Cortex of kidney (tissue), 1 donor: ENCODE results near the gene GXYLT2.
"Not testable (repeated sequence)": the region's sequence is repeated elsewhere in the genome, so short reads cannot be mapped to it uniquely, and the experiment has no call there.

Experiments
- DNase-seq: peaks from one replicate; lab custom pipeline; 2025; lab: John Stamatoyannopoulos, UW

The GXYLT2 gene

GRCh38 chr3:72974956-72975355, 87.1 kb downstream of the GXYLT2 start:
- no peak for DNase-seq

GRCh38 chr3:72976281-72976741, 88.5 kb downstream of the GXYLT2 start:
- DNase-seq = no peak

- DNase-seq = no peak
Measured at GRCh38 chr3:72977060-72977808, 89.4 kb downstream of the GXYLT2 start.

- DNase-seq = no peak
Measured at GRCh38 chr3:72982609-72983366, 94.9 kb downstream of the GXYLT2 start.

- DNase-seq = no peak
Measured at GRCh38 chr3:72985576-72985975, 97.7 kb downstream of the GXYLT2 start.

GRCh38 chr3:72990701-72991395, 103.0 kb downstream of the GXYLT2 start:
- DNase-seq = no peak

GRCh38 chr3:72991522-72991921, 103.7 kb downstream of the GXYLT2 start:
- DNase-seq = no peak

GRCh38 chr3:72993391-72993790, 105.5 kb downstream of the GXYLT2 start:
- no peak for DNase-seq

GRCh38 chr3:72995337-72995736, 107.5 kb downstream of the GXYLT2 start:
- DNase-seq = no peak

- DNase-seq = no peak
Measured at GRCh38 chr3:72996121-72996472, 108.3 kb downstream of the GXYLT2 start.

GRCh38 chr3:72996473-72997333, 108.9 kb downstream of the GXYLT2 start, which contains the start of gene PPP4R2:
Gene PPP4R2 (plus strand): TSS chr3:72996811. CDS start chr3:72997038, 227 bp downstream.
- peak; percentile 58 for DNase-seq

GRCh38 chr3:72997421-72997961, 109.6 kb downstream of the GXYLT2 start:
- DNase-seq = no peak

GRCh38 chr3:72998466-72998865, 110.6 kb downstream of the GXYLT2 start:
- DNase-seq = no peak

GRCh38 chr3:72999951-73000350, 112.1 kb downstream of the GXYLT2 start:
- DNase-seq = no peak

GRCh38 chr3:73003050-73003449, 115.2 kb downstream of the GXYLT2 start:
- not testable (repeated sequence) for DNase-seq

- no peak for DNase-seq
Measured at GRCh38 chr3:73004316-73004715, 116.5 kb downstream of the GXYLT2 start.

- no peak for DNase-seq
Measured at GRCh38 chr3:73007992-73008712, 120.3 kb downstream of the GXYLT2 start.

- no peak for DNase-seq
Measured at GRCh38 chr3:73009008-73009407, 121.2 kb downstream of the GXYLT2 start.

- DNase-seq = no peak
Measured at GRCh38 chr3:73009750-73010149, 121.9 kb downstream of the GXYLT2 start.

- DNase-seq = no peak
Measured at GRCh38 chr3:73010158-73010557, 122.3 kb downstream of the GXYLT2 start.

GRCh38 chr3:73018298-73018697, 130.5 kb downstream of the GXYLT2 start:
- no peak for DNase-seq
